GM18508 (cell line): ENCODE results near the gene INO80D.

Source experiments
- ATAC-seq: cut with Tn5 transposase; IDR thresholded peaks from one replicate; pipeline ENCODE4 v1.9.1; 2021; ENCODE audit warnings: moderate number of reproducible peaks; ENCODE audit not compliant: insufficient read depth, unreplicated experiment

Gene INO80D

DNA sequence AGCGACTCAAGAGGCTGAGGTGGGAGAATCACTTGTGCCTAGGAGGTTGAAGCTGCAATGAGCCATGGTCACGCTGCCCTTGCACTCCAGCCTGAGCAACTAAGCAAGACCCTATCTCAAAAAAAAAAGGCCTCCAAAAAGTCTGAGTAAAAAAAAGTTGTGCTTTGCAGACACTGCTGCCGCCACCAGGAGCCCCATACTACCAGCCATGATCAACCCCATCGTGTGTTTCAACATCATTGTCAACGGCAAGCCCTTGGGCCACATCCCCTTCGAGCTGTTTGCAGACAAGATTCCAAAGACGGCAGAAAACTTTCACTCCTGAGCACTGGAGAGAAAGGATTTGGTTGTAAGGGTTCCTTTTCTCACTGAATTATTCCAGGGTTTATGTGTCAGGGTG, 137.1 kb downstream of the INO80D start:
- ATAC-seq, result no peak

- no peak for ATAC-seq
These were observed 137.5 kb downstream of the INO80D start for GRCh38 chr2:205948496-205948837.

GRCh38 chr2:205947621-205948495, 138.1 kb downstream of the INO80D start:
- ATAC-seq, result peak; percentile 65

- no peak for ATAC-seq
These were observed 139.7 kb downstream of the INO80D start for GRCh38 chr2:205946226-205946625.
